GM23338 (cell line): ENCODE data around the gene RRP1. TPM values are rescaled to one million over a fixed set of nuclear protein-coding genes. Genes with fewer than 3 reads are reported as not detected.

Experiments
- ATAC-seq: fragments of 200-7000 bp; cut with Tn5 transposase; 3 replicates; pipeline ENCODE4 v1.9.1; 2020
- DNase-seq: peaks from one replicate; pipeline ENCODE4 v3.0.0-alpha.2; 2015; ENCODE audit warnings: low spot score
- H2AFZ ChIP-seq: fragments of 200-600 bp; sonication (generic); 2 replicates; pipeline ENCODE4 v1.8.0; 2016; ENCODE audit warnings: antibody characterized with exemption, mild to moderate bottlenecking, moderate library complexity
- H3F3A ChIP-seq: fragments of 200-600 bp; sonication (generic); replicated peaks from 2 replicates; pipeline ENCODE4 v1.8.0; 2017; ENCODE audit warnings: antibody characterized with exemption, mixed run types, low read depth
- H3K27ac ChIP-seq: fragments of 200-600 bp; sonication (generic); 2 replicates; pipeline ENCODE4 v1.6.1; 2016; ENCODE audit warnings: low read depth
- H3K27me3 ChIP-seq: fragments of 200-600 bp; sonication (generic); 2 replicates; pipeline ENCODE4 v1.8.0; 2016; ENCODE audit warnings: mild to moderate bottlenecking, mixed run types, moderate library complexity; ENCODE audit not compliant: insufficient read depth
- H3K36me3 ChIP-seq: fragments of 200-600 bp; sonication (generic); 2 replicates; pipeline ENCODE4 v1.8.0; 2016; ENCODE audit warnings: mild to moderate bottlenecking; ENCODE audit not compliant: insufficient read depth
- H3K4me1 ChIP-seq: fragments of 200-600 bp; sonication (generic); 2 replicates; pipeline ENCODE4 v1.8.0; 2016; ENCODE audit warnings: mild to moderate bottlenecking, moderate library complexity; ENCODE audit not compliant: insufficient read depth
- H3K4me2 ChIP-seq: fragments of 200-600 bp; sonication (generic); 2 replicates; pipeline ENCODE4 v1.7.1; 2017; ENCODE audit warnings: mixed run types
- H3K4me3 ChIP-seq: fragments of 200-600 bp; sonication (generic); 2 replicates; pipeline ENCODE4 v1.6.1; 2016; ENCODE audit warnings: mixed run types
- H3K79me2 ChIP-seq: fragments of 200-600 bp; sonication (generic); replicated peaks from 2 replicates; pipeline ENCODE4 v1.8.0; 2017; ENCODE audit warnings: mild to moderate bottlenecking; ENCODE audit not compliant: insufficient read depth
- H3K9me2 ChIP-seq: fragments of 200-600 bp; sonication (generic); 2 replicates; pipeline ENCODE4 v1.8.0; 2017; ENCODE audit not compliant: insufficient read depth
- H4K20me1 ChIP-seq: fragments of 200-600 bp; sonication (generic); replicated peaks from 2 replicates; pipeline ENCODE4 v1.8.0; 2017; ENCODE audit warnings: mild to moderate bottlenecking; ENCODE audit not compliant: insufficient read depth
- H3K27ac Mint-ChIP-seq: 2 replicates; pipeline ENCODE4 v1.8.0; 2020; ENCODE audit warnings: inconsistent platforms, mild to moderate bottlenecking, moderate library complexity, mixed read lengths
- H3K27me3 Mint-ChIP-seq: 3 replicates; pipeline ENCODE4 v1.8.0; 2022; ENCODE audit warnings: low read depth, mild to moderate bottlenecking, moderate library complexity, mixed read lengths, inconsistent platforms; ENCODE audit not compliant: insufficient read depth, poor library complexity
- H3K36me3 Mint-ChIP-seq: 3 replicates; pipeline ENCODE4 v1.8.0; 2021; ENCODE audit warnings: low read depth, mild to moderate bottlenecking, inconsistent platforms, moderate library complexity, mixed read lengths
- H3K4me1 Mint-ChIP-seq: 3 replicates; pipeline ENCODE4 v1.8.0; 2020; ENCODE audit warnings: mild to moderate bottlenecking, inconsistent platforms, mixed read lengths
- H3K4me3 Mint-ChIP-seq: 3 replicates; pipeline ENCODE4 v1.8.0; 2021; ENCODE audit warnings: moderate library complexity, mild to moderate bottlenecking, inconsistent platforms, mixed read lengths
- H3K9me3 Mint-ChIP-seq: 3 replicates; pipeline ENCODE4 v1.8.0; 2020; ENCODE audit warnings: moderate library complexity, mild to moderate bottlenecking, inconsistent platforms, mixed read lengths
- CREB1 ChIP-seq: fragments of 250-450 bp; sonication (Bioruptor Pico); IDR thresholded peaks from 2 replicates; pipeline ENCODE4 v1.5.0; 2020; ENCODE audit warnings: low read depth, mild to moderate bottlenecking, moderate library complexity
- EZH2 ChIP-seq: fragments of 200-600 bp; sonication (generic); IDR thresholded peaks from one replicate; pipeline ENCODE4 v1.8.0; 2017; ENCODE audit warnings: antibody characterized with exemption, mild to moderate bottlenecking, low read depth; ENCODE audit not compliant: unreplicated experiment
- EZH2phosphoT487 ChIP-seq: fragments of 200-600 bp; sonication (generic); IDR thresholded peaks from one replicate; pipeline ENCODE4 v1.8.1; 2018; ENCODE audit warnings: antibody characterized with exemption; ENCODE audit not compliant: unreplicated experiment
- JUNB ChIP-seq: IDR thresholded peaks from one replicate; pipeline ENCODE4 v1.6.1; 2016; ENCODE audit warnings: antibody characterized with exemption; ENCODE audit not compliant: unreplicated experiment
- NANOG ChIP-seq: IDR thresholded peaks from 2 replicates; pipeline ENCODE4 v1.6.1; 2016; ENCODE audit warnings: antibody characterized with exemption, borderline replicate concordance
- POLR2AphosphoS5 ChIP-seq: IDR thresholded peaks from 2 replicates; pipeline ENCODE4 v1.6.1; 2016; ENCODE audit warnings: antibody characterized with exemption, low read depth
- STAT1 ChIP-seq: IDR thresholded peaks from one replicate; pipeline ENCODE4 v1.6.1; 2016; ENCODE audit warnings: antibody characterized with exemption; ENCODE audit not compliant: unreplicated experiment
- ZNF114 ChIP-seq: fragments of 250-450 bp; sonication (Bioruptor Pico); IDR thresholded peaks from 2 replicates; pipeline ENCODE4 v1.5.0; 2020; ENCODE audit warnings: mild to moderate bottlenecking, moderate library complexity
- ZNF331 ChIP-seq: fragments of 250-450 bp; sonication (Bioruptor Pico); IDR thresholded peaks from 2 replicates; pipeline ENCODE4 v1.5.0; 2020; ENCODE audit warnings: low read depth, mild to moderate bottlenecking, moderate library complexity
- polyA plus RNA-seq: library from polyadenylated mRNA; unstranded; fragments of >200 nt; fragmentation: Nextera tagmentation; extraction: Ambion mirVana; gene quantifications from 2 replicates; pipeline ENCODE4 v1.2.1, GENCODE V29; 2016
- total RNA-seq: library from RNA; depleted of rRNA; stranded (reverse); fragments of >200 nt; shearing (Covaris generic); gene quantifications from 2 replicates; pipeline ENCODE4 v1.2.3, GENCODE V29; 2014
- TF ChIP-seq, protein P1 (sequence below), 2 experiments: fragments of 200-600 bp in 1 of 2; sonication (generic) in 1 of 2; conservative IDR thresholded peaks; 2 replicates each; pipeline versions ENCODE4 v1.5.1 to v1.6.1; 2016 to 2017; ENCODE audit warnings: antibody characterized with exemption in 2 of 2, low read depth in 2 of 2, mild to moderate bottlenecking in 2 of 2, moderate library complexity in 1 of 2
- TF ChIP-seq, protein P2 (sequence below): IDR thresholded peaks from 2 replicates; pipeline ENCODE4 v1.6.1; 2016; ENCODE audit warnings: antibody characterized with exemption

Gene RRP1
- total and polyA plus RNA-seq, 2 experiments from 2014 or later = 36.5 to 63.5 TPM

DNA sequence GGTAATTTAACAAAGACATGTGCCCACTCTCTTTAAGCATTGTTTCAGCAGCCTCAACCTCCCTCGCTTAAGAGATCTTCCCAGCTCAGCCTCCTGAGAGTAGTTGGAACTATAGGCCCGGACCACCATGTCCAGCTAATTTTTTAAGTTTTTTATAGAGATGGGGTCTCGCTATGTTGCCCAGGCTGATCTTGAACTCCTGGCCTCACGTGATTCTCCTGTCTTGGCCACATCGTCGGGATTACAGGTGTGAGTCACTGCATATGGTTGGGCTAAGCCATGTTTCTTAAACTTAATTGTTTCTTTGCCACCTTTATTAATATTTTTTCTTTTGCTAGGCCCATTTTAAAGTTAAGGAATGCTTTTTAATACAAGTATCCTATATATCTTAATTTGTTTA, 57.1 kb downstream of the RRP1 start:
- Histone ChIP-seq H2AFZ (no peak overlapping the region), H3K9me2 (no peaks in the 10 kb centered on the region), H3K27ac (no peak overlapping the region), H3K4me1 (no peaks in the 10 kb centered on the region), H3K4me2 (no peak overlapping the region), H3K4me3 (no peak overlapping the region), H3K27me3 (no peaks in the 10 kb centered on the region), H3K79me2 (no peaks in the 10 kb centered on the region), H4K20me1 (no peaks in the 10 kb centered on the region), H3K36me3 (no peaks in the 10 kb centered on the region), H3F3A (no peaks in the 10 kb centered on the region)
- TF ChIP-seq EZH2phosphoT487 (no peak), CREB1 (CRISPR knock-in tag) (no peak), POLR2AphosphoS5 (no peak)
- ATAC-seq (no peak), DNase-seq (no peak)
- Mint-ChIP-seq H3K27me3 (peaks cover 5% of the 10 kb centered on the region), H3K4me3 (no peak overlapping the region), H3K27ac (no peak overlapping the region), H3K4me1 (no peaks in the 10 kb centered on the region), H3K36me3 (no peaks in the 10 kb centered on the region), H3K9me3 (no peaks in the 10 kb centered on the region)

DNA sequence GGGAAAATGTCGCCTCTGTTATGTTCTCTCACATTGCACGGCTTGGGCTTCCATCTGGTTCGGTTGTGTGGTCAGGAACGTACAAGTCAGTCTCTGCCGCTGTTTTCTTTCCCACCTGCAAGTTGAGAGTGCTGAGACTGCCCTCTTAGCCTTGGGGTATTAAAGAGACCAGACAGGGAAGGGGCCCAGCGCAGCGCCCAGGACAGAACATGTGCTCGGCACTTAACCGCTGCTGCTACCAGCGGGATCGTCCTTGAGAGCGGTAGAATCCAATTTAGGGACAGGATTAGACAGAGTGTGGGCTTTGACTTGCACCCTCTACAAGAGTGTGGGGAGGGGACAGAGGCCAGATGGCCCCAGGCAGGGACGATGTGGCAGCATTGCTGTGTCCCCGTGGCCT, 57.9 kb downstream of the RRP1 start:
- TF ChIP-seq JUNB = no peak
- TF ChIP-seq, protein P1, sequence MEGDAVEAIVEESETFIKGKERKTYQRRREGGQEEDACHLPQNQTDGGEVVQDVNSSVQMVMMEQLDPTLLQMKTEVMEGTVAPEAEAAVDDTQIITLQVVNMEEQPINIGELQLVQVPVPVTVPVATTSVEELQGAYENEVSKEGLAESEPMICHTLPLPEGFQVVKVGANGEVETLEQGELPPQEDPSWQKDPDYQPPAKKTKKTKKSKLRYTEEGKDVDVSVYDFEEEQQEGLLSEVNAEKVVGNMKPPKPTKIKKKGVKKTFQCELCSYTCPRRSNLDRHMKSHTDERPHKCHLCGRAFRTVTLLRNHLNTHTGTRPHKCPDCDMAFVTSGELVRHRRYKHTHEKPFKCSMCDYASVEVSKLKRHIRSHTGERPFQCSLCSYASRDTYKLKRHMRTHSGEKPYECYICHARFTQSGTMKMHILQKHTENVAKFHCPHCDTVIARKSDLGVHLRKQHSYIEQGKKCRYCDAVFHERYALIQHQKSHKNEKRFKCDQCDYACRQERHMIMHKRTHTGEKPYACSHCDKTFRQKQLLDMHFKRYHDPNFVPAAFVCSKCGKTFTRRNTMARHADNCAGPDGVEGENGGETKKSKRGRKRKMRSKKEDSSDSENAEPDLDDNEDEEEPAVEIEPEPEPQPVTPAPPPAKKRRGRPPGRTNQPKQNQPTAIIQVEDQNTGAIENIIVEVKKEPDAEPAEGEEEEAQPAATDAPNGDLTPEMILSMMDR (conservative IDR thresholded peaks at IDR 0.05; ENCODE audit: low read depth in 2 of 2) = no peak
- no peak for TF ChIP-seq STAT1
- no peak for TF ChIP-seq POLR2AphosphoS5
- TF ChIP-seq CREB1 (CRISPR knock-in tag) = no peak
- no peak for TF ChIP-seq ZNF114 (CRISPR knock-in tag)
- Mint-ChIP-seq H3K27ac (no peak overlapping the region; the same call in 1 of the 2 replicates), H3K4me1 (no peaks in the 10 kb centered on the region), H3K27me3 (peaks cover 5% of the 10 kb centered on the region), H3K36me3 (no peaks in the 10 kb centered on the region), H3K9me3 (no peaks in the 10 kb centered on the region), H3K4me3 (no peak overlapping the region)
- Histone ChIP-seq H3K27ac (no peak overlapping the region), H3K4me1 (no peaks in the 10 kb centered on the region), H3K4me3 (no peak overlapping the region), H3K79me2 (no peaks in the 10 kb centered on the region), H3F3A (no peaks in the 10 kb centered on the region), H3K36me3 (no peaks in the 10 kb centered on the region), H3K27me3 (no peaks in the 10 kb centered on the region), H3K9me2 (no peaks in the 10 kb centered on the region), H3K4me2 (no peak overlapping the region), H4K20me1 (no peaks in the 10 kb centered on the region), H2AFZ (peak overlapping the region; percentile 72; the same call in 1 of the 2 replicates)
- ATAC-seq (no peak), DNase-seq (no peak)

DNA sequence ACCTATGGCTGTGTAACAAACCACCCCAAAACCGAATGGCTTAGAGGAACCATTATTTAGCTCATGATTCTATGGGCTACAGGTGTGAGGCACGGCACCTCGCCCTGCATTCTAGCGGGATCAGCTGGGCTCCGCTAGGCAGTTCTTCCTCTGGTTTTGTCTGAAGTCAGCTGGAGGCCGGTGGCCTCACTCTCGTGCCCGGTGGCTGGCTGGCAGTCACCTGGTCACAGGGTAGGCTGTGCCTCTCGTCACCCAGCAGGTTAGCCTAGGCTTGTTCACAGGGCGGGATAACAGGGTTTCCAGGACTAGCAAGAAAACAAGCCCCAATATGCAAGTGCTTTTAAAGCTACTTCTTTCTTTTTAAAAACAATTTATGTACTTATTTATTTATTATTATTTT, 59.4 kb downstream of the RRP1 start:
- Histone ChIP-seq H3K36me3 (no peaks in the 10 kb centered on the region), H2AFZ (no peak overlapping the region), H3K4me1 (no peaks in the 10 kb centered on the region), H4K20me1 (no peaks in the 10 kb centered on the region), H3K9me2 (no peaks in the 10 kb centered on the region), H3K27me3 (no peaks in the 10 kb centered on the region), H3K4me2 (no peak overlapping the region), H3K4me3 (no peak overlapping the region), H3K79me2 (no peaks in the 10 kb centered on the region), H3K27ac (no peak overlapping the region), H3F3A (no peaks in the 10 kb centered on the region)
- Mint-ChIP-seq H3K27me3 (peaks cover 5% of the 10 kb centered on the region), H3K4me3 (no peak overlapping the region), H3K9me3 (no peaks in the 10 kb centered on the region), H3K27ac (no peak overlapping the region), H3K4me1 (no peaks in the 10 kb centered on the region), H3K36me3 (no peaks in the 10 kb centered on the region)
- DNase-seq = no peak
- no peak for ATAC-seq
- TF ChIP-seq ZNF331 = no peak
- TF ChIP-seq CREB1 (CRISPR knock-in tag) = no peak
- TF ChIP-seq, protein P2, sequence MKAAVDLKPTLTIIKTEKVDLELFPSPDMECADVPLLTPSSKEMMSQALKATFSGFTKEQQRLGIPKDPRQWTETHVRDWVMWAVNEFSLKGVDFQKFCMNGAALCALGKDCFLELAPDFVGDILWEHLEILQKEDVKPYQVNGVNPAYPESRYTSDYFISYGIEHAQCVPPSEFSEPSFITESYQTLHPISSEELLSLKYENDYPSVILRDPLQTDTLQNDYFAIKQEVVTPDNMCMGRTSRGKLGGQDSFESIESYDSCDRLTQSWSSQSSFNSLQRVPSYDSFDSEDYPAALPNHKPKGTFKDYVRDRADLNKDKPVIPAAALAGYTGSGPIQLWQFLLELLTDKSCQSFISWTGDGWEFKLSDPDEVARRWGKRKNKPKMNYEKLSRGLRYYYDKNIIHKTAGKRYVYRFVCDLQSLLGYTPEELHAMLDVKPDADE = no peak
- TF ChIP-seq NANOG = no peak
- TF ChIP-seq ZNF114 (CRISPR knock-in tag) = no peak
- TF ChIP-seq EZH2 = no peak
- TF ChIP-seq, protein P1 (conservative IDR thresholded peaks at IDR 0.05; ENCODE audit: low read depth in 2 of 2) = no peak
- TF ChIP-seq JUNB = no peak
- TF ChIP-seq POLR2AphosphoS5 = no peak
